Loucy (cell line): ENCODE results near the gene ACCSL.

ENCODE experiments used
- EZH2phosphoT487 ChIP-seq: fragments of 200-600 bp; IDR thresholded peaks from 2 replicates; pipeline ENCODE4 v1.6.1; 2018; ENCODE audit warnings: antibody characterized with exemption, mild to moderate bottlenecking, moderate library complexity, borderline replicate concordance
- TF ChIP-seq, protein P1 (sequence below): fragments of 200-600 bp; sonication (generic); conservative IDR thresholded peaks from 2 replicates; pipeline ENCODE4 v1.5.1; 2014; ENCODE audit warnings: mild to moderate bottlenecking, antibody characterized with exemption, low read length

DNA sequence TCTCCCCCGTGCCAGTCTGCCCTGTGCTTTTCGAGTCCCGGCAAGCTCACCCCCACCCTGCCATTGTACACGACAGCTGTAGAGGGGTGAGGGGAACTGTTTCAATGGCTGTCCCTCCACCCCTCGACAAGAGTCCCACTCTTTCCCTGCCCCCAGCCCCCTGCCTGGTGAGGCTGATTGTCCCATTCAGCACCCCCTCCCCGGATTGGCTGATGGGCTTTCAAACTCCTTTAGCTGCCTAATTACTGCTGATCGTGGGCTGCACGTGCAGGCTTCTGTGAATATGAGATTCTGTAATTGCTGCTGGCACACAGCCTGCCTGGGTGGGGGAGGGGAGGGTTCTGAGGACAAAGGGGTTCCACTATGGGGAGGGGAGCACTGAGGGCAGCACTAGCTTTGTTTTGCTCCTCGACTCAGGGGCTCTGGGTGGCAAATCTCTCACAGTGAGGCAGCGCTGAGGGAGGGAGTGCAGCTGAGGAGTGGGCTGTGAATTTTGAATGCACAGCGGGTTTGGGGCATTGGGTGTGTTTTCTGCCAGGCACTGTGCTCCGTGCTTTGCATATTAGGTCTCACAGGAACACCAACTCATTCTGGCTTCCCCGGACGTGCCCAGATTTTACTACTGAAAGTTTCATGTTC is 42.6 kb upstream of the ACCSL start:
- TF ChIP-seq, protein P1, sequence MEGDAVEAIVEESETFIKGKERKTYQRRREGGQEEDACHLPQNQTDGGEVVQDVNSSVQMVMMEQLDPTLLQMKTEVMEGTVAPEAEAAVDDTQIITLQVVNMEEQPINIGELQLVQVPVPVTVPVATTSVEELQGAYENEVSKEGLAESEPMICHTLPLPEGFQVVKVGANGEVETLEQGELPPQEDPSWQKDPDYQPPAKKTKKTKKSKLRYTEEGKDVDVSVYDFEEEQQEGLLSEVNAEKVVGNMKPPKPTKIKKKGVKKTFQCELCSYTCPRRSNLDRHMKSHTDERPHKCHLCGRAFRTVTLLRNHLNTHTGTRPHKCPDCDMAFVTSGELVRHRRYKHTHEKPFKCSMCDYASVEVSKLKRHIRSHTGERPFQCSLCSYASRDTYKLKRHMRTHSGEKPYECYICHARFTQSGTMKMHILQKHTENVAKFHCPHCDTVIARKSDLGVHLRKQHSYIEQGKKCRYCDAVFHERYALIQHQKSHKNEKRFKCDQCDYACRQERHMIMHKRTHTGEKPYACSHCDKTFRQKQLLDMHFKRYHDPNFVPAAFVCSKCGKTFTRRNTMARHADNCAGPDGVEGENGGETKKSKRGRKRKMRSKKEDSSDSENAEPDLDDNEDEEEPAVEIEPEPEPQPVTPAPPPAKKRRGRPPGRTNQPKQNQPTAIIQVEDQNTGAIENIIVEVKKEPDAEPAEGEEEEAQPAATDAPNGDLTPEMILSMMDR: no peak
- TF ChIP-seq EZH2phosphoT487: no peak
